Spleen (tissue), 7 donors: ENCODE data around the gene GALNTL6.
A peak's percentile ranks its signal among the peaks of the same experiment; 100 is the strongest.

Experiments used
- CTCF ChIP-seq, 11 experiments: fragments of 200-600 bp in 7 of 11; fragments of 450-650 bp in 4 of 11; sonication (generic) in 4 of 11; IDR thresholded peaks in 8 of 11; conservative IDR thresholded peaks in 3 of 11; 1 replicate in 7 of 11; 2 replicates in 4 of 11; pipeline versions ENCODE4 v1.4.0 to v1.8.0; 2016 to 2021; ENCODE audit warnings: antibody characterized with exemption in 11 of 11, inconsistent platforms in 4 of 11, mild to moderate bottlenecking in 1 of 11
- POLR2A ChIP-seq, 3 donors: fragments of 450-650 bp; IDR thresholded peaks; one replicate each; pipeline ENCODE4 v1.5.1; 2017; ENCODE audit warnings: antibody characterized with exemption in 3 of 3, mild to moderate bottlenecking in 1 of 3
- POLR2AphosphoS5 ChIP-seq, 3 donors: sonication (generic); formaldehyde crosslinking; IDR thresholded peaks; one replicate each; pipeline ENCODE4 v1.5.1; 2017; ENCODE audit warnings: antibody characterized with exemption in 3 of 3
- donor health status: DM: no; HTN: no; CAD: no; lungs with moderate emphysema.
- donor health status: DM: no; HTN: no; CAD: no.
- donor health status: DM: no; HTN: no; CAD: no.

DNA sequence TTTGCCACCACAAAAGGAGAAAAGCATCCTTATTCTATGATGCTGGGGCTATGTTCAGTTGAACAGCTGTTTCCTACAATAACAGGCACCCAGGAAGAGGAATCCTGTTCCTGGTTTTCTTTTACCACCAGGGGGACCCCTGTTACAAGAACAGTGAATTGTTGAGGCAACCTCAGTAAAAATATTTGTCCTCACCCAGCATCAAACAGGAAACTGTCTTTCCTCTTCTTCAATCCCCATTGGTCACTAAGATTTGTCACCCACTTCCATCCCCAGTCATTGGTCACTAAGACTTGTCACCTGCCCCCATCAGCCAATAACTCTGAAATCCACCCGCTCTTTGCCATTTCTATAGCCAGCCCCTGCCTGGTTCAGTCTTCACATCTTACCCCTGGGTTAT, 1211.9 kb downstream of the GALNTL6 start:
- TF ChIP-seq POLR2A (IDR thresholded peaks at IDR 0.05) (no peak), CTCF (IDR thresholded peaks at IDR 0.05 in 8 of 11, conservative IDR thresholded peaks at IDR 0.05 in 3 of 11) (peak in 9 of 11 experiments; percentile 27 to 71 (median 53)), POLR2AphosphoS5 (IDR thresholded peaks at IDR 0.05) (no peak)
